Esophagus squamous epithelium (tissue), 4 donors: ENCODE measurements around the gene RELN.

Experiments used
- POLR2A ChIP-seq, 4 donors: fragments of 450-650 bp; IDR thresholded peaks; one replicate each; pipeline ENCODE4 v1.6.1; 2017; ENCODE audit warnings: antibody characterized with exemption in 4 of 4, mild to moderate bottlenecking in 4 of 4, moderate library complexity in 3 of 4
- TF ChIP-seq, protein P1 (sequence below), 6 experiments: fragments of 450-650 bp in 4 of 6; fragments of 200-600 bp in 2 of 6; sonication (generic) in 2 of 6; IDR thresholded peaks; one replicate each; pipeline ENCODE4 v1.5.1; 2016 to 2019; ENCODE audit warnings: antibody characterized with exemption in 6 of 6, mild to moderate bottlenecking in 4 of 6, moderate library complexity in 4 of 6

DNA sequence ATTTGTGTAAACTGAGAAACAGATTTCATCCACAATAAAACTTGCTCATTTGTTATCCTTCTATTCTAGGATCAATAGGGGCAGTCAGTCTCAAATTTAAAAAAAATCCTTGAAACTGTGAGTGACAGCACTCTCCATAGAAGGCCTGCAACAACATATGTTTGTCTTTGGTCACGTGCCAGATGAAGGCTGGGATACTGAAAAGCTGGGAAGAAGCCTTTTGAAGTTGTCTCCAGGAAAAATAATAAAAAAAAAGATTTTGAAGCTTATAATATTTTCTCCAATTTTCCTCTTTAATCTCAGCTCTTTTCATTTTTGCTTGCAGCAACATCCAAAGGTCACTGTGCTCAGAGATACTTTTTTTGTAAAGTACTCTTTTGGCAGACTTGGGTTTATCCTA lies 414.9 kb downstream of the RELN start:
- no peak for TF ChIP-seq POLR2A (IDR thresholded peaks at IDR 0.05)
- TF ChIP-seq, protein P1, sequence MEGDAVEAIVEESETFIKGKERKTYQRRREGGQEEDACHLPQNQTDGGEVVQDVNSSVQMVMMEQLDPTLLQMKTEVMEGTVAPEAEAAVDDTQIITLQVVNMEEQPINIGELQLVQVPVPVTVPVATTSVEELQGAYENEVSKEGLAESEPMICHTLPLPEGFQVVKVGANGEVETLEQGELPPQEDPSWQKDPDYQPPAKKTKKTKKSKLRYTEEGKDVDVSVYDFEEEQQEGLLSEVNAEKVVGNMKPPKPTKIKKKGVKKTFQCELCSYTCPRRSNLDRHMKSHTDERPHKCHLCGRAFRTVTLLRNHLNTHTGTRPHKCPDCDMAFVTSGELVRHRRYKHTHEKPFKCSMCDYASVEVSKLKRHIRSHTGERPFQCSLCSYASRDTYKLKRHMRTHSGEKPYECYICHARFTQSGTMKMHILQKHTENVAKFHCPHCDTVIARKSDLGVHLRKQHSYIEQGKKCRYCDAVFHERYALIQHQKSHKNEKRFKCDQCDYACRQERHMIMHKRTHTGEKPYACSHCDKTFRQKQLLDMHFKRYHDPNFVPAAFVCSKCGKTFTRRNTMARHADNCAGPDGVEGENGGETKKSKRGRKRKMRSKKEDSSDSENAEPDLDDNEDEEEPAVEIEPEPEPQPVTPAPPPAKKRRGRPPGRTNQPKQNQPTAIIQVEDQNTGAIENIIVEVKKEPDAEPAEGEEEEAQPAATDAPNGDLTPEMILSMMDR (IDR thresholded peaks at IDR 0.05), result no peak
